Tibial nerve (tissue), 4 donors: ENCODE results near the gene SYNPO.

Experiments
- EP300 ChIP-seq, 2 donors: sonication (generic); formaldehyde crosslinking; IDR thresholded peaks; one replicate each; pipeline ENCODE4 v1.6.1; 2017; ENCODE audit warnings: antibody characterized with exemption in 2 of 2, mild to moderate bottlenecking in 1 of 2
- POLR2A ChIP-seq, 2 donors: fragments of 450-650 bp; IDR thresholded peaks; one replicate each; pipeline ENCODE4 v1.6.1; 2017; ENCODE audit warnings: antibody characterized with exemption in 2 of 2, mild to moderate bottlenecking in 2 of 2, moderate library complexity in 2 of 2
- TF ChIP-seq, protein P1 (sequence below), 5 experiments: fragments of 200-600 bp in 3 of 5; fragments of 450-650 bp in 2 of 5; sonication (generic) in 3 of 5; IDR thresholded peaks; one replicate each; pipeline ENCODE4 v1.5.1; 2016 to 2019; ENCODE audit warnings: antibody characterized with exemption in 5 of 5, mild to moderate bottlenecking in 3 of 5, moderate library complexity in 2 of 5

DNA sequence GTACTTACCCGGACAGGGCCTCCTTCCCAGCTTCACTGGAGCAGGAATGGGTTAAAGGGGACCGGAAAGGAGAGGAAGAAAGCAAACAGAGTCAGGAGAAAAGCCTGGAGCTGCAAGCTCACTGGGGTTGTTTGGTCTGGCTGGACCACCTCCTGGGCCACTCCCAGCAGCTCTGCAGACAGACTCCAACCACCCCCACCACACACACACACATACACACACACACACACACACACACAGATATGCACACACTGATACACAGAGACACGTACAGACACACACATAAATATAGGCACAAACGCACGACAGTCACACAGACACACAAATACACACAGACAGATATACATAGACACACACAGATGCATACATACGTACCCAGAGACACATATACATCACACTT lies 34.9 kb upstream of the SYNPO start:
- TF ChIP-seq POLR2A (IDR thresholded peaks at IDR 0.05) (no peak), EP300 (IDR thresholded peaks at IDR 0.05) (no peak)
- TF ChIP-seq, protein P1, sequence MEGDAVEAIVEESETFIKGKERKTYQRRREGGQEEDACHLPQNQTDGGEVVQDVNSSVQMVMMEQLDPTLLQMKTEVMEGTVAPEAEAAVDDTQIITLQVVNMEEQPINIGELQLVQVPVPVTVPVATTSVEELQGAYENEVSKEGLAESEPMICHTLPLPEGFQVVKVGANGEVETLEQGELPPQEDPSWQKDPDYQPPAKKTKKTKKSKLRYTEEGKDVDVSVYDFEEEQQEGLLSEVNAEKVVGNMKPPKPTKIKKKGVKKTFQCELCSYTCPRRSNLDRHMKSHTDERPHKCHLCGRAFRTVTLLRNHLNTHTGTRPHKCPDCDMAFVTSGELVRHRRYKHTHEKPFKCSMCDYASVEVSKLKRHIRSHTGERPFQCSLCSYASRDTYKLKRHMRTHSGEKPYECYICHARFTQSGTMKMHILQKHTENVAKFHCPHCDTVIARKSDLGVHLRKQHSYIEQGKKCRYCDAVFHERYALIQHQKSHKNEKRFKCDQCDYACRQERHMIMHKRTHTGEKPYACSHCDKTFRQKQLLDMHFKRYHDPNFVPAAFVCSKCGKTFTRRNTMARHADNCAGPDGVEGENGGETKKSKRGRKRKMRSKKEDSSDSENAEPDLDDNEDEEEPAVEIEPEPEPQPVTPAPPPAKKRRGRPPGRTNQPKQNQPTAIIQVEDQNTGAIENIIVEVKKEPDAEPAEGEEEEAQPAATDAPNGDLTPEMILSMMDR (IDR thresholded peaks at IDR 0.05) = no peak
